K562 (cell line): Measurements from ENCODE around the gene CBY3. TPM values are rescaled to one million over a fixed set of nuclear protein-coding genes. Genes with fewer than 3 reads are reported as not detected.

Experiments used
- BCL6 ChIP-seq: fragments of 250-450 bp; sonication (Bioruptor Pico); IDR thresholded peaks from 2 replicates; pipeline ENCODE4 v1.4.0; 2020
- C11orf30 ChIP-seq: fragments of 450-650 bp; IDR thresholded peaks from 2 replicates; pipeline ENCODE4 v1.6.1; 2016; ENCODE audit warnings: low read depth, mild to moderate bottlenecking
- COPS2 ChIP-seq: fragments of 450-650 bp; conservative IDR thresholded peaks from 2 replicates; pipeline ENCODE4 v1.6.1; 2016; ENCODE audit warnings: mild to moderate bottlenecking, moderate library complexity
- ELF4 ChIP-seq: fragments of 450-650 bp; formaldehyde crosslinking; IDR thresholded peaks from 2 replicates; pipeline ENCODE4 v1.4.0; 2022; ENCODE audit warnings: missing genetic modification characterization
- ILF3 ChIP-seq: fragments of 450-650 bp; IDR thresholded peaks from 2 replicates; pipeline ENCODE4 v1.6.1; 2018; ENCODE audit warnings: antibody characterized with exemption, mild to moderate bottlenecking, moderate library complexity, borderline replicate concordance
- NCOA1 ChIP-seq: fragments of 450-650 bp; IDR thresholded peaks from 2 replicates; pipeline ENCODE4 v1.6.1; 2016; ENCODE audit warnings: low read depth
- PHF20 ChIP-seq: fragments of 450-650 bp; IDR thresholded peaks from 2 replicates; pipeline ENCODE4 v1.6.1; 2018; ENCODE audit not compliant: partially characterized antibody
- POLR2A ChIP-seq: fragments of 450-650 bp; conservative IDR thresholded peaks from 2 replicates; pipeline ENCODE4 v1.6.1; 2016
- SREBF1 ChIP-seq: fragments of 150-350 bp; IDR thresholded peaks from 2 replicates; pipeline ENCODE4 v1.6.1; 2014; ENCODE audit warnings: antibody characterized with exemption, low read depth, low read length, borderline replicate concordance
- SRSF7 ChIP-seq: fragments of 200-400 bp; formaldehyde crosslinking; optimal IDR thresholded peaks from 2 replicates; pipeline ENCODE3; 2017; ENCODE audit warnings: mild to moderate bottlenecking, low read depth, low read length
- TOE1 ChIP-seq, 2 experiments: fragments of 450-650 bp in 1 of 2; sonication (generic) in 1 of 2; formaldehyde crosslinking in 1 of 2; IDR thresholded peaks; 2 replicates each; pipeline versions ENCODE4 v1.7.1 to v1.8.0; 2016 to 2022; ENCODE audit warnings: borderline replicate concordance in 2 of 2, mild to moderate bottlenecking in 2 of 2, antibody characterized with exemption in 1 of 2, inconsistent platforms in 1 of 2, low read depth in 1 of 2, missing genetic modification reagents in 1 of 2, moderate library complexity in 1 of 2
- VEZF1 ChIP-seq: fragments of 200-800 bp; sonication (Bioruptor generic); IDR thresholded peaks from 2 replicates; pipeline ENCODE4 v1.6.1; 2017; ENCODE audit warnings: missing genetic modification characterization, missing compliant biosample characterization
- XRCC3 ChIP-seq: fragments of 450-650 bp; IDR thresholded peaks from 2 replicates; pipeline ENCODE4 v1.6.1; 2017; ENCODE audit warnings: mild to moderate bottlenecking, moderate library complexity
- ZNF121 ChIP-seq: sonication (generic); formaldehyde crosslinking; conservative IDR thresholded peaks from 2 replicates; pipeline ENCODE4 v1.8.0; 2022; ENCODE audit warnings: missing genetic modification reagents
- ZNF124 ChIP-seq: sonication (generic); formaldehyde crosslinking; IDR thresholded peaks from 2 replicates; pipeline ENCODE4 v1.8.1; 2022; ENCODE audit warnings: missing genetic modification reagents
- ZNF263 ChIP-seq: sonication (generic); formaldehyde crosslinking; IDR thresholded peaks from 2 replicates; pipeline ENCODE4 v1.8.0; 2022; ENCODE audit warnings: mild to moderate bottlenecking, missing genetic modification reagents, borderline replicate concordance
- ZNF507 ChIP-seq: conservative IDR thresholded peaks from 2 replicates; pipeline ENCODE4 v1.6.1; 2017; ENCODE audit warnings: missing genetic modification characterization, missing compliant biosample characterization
- polyA plus RNA-seq, 8 experiments: library from polyadenylated mRNA; depleted of rRNA in 4 of 8; stranded (reverse) in 5 of 8; unstranded in 3 of 8; fragments of >200 nt; fragmentation: Nextera tagmentation in 2 of 8; fragmentation: Illumina TruSeq in 1 of 8; extraction: Ambion mirVana in 2 of 8; extraction: Trizol in 1 of 8; gene quantifications; 2 replicates each; pipeline versions ENCODE4 v1.2.1 to v1.2.3, GENCODE V29; 2011 to 2014; ENCODE audit warnings: inconsistent platforms in 1 of 8, missing spikeins in 1 of 8
- total RNA-seq, 7 experiments: library from RNA; depleted of rRNA in 6 of 7; stranded (reverse); fragments of >200 nt in 6 of 7; fragmentation: Illumina TruSeq in 2 of 7; extraction: Trizol in 2 of 7; gene quantifications; 2 replicates each; pipeline versions ENCODE4 v1.2.1 to v1.2.3, GENCODE V29; 2011 to 2021; ENCODE audit warnings: low replicate concordance in 1 of 7
- TF ChIP-seq, protein P1 (sequence below): sonication (generic); formaldehyde crosslinking; IDR thresholded peaks from 2 replicates; pipeline ENCODE4 v1.8.0; 2022; ENCODE audit warnings: mild to moderate bottlenecking, missing genetic modification reagents
- TF ChIP-seq, protein P2 (sequence below): fragments of 450-650 bp; IDR thresholded peaks from 2 replicates; pipeline ENCODE4 v1.6.1; 2014; ENCODE audit warnings: low read depth, mild to moderate bottlenecking, moderate library complexity, borderline replicate concordance
- TF ChIP-seq, protein P3 (sequence below): fragments of 450-650 bp; formaldehyde crosslinking; IDR thresholded peaks from 2 replicates; pipeline ENCODE4 v1.4.0; 2020; ENCODE audit warnings: mild to moderate bottlenecking

The CBY3 gene
- total and polyA plus RNA-seq, 9 of the 15 experiments (the other 6 are each of a cell fraction or from before 2014, with no cell fraction given) = not detected

- TF ChIP-seq VEZF1 (CRISPR knock-in tag) (peak; percentile 64), TOE1 (IDR thresholded peaks at IDR 0.05; ENCODE audit: borderline replicate concordance) (0 out of 2 replicates have a peak, but pooled peaks have one; percentile 15), TOE1 (CRISPR knock-in tag; IDR thresholded peaks at IDR 0.05; ENCODE audit: borderline replicate concordance, low read depth) (no peak), ZNF124 (CRISPR knock-in tag) (no peak), BCL6 (no peak), ZNF507 (no peak), C11orf30 (peak; percentile 95), ZNF263 (peak; percentile 35; the same call in 1 of the 2 replicates), SRSF7 (no peak), ZNF121 (no peak), XRCC3 (no peak), ELF4 (CRISPR knock-in tag) (no peak), NCOA1 (no peak), COPS2 (no peak), ILF3 (no peak), SREBF1 (no peak), POLR2A (peak; percentile 93), PHF20 (peak; percentile 52)
- TF ChIP-seq, protein P1, sequence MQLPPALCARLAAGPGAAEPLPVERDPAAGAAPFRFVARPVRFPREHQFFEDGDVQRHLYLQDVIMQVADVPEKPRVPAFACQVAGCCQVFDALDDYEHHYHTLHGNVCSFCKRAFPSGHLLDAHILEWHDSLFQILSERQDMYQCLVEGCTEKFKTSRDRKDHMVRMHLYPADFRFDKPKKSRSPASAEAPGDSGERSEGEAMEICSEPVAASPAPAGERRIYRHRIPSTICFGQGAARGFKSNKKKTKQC (CRISPR knock-in tag) = peak; percentile 77
- TF ChIP-seq, protein P2, sequence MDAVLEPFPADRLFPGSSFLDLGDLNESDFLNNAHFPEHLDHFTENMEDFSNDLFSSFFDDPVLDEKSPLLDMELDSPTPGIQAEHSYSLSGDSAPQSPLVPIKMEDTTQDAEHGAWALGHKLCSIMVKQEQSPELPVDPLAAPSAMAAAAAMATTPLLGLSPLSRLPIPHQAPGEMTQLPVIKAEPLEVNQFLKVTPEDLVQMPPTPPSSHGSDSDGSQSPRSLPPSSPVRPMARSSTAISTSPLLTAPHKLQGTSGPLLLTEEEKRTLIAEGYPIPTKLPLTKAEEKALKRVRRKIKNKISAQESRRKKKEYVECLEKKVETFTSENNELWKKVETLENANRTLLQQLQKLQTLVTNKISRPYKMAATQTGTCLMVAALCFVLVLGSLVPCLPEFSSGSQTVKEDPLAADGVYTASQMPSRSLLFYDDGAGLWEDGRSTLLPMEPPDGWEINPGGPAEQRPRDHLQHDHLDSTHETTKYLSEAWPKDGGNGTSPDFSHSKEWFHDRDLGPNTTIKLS = peak; percentile 63; the same call in 1 of the 2 replicates
- TF ChIP-seq, protein P3, sequence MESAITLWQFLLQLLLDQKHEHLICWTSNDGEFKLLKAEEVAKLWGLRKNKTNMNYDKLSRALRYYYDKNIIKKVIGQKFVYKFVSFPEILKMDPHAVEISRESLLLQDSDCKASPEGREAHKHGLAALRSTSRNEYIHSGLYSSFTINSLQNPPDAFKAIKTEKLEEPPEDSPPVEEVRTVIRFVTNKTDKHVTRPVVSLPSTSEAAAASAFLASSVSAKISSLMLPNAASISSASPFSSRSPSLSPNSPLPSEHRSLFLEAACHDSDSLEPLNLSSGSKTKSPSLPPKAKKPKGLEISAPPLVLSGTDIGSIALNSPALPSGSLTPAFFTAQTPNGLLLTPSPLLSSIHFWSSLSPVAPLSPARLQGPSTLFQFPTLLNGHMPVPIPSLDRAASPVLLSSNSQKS (CRISPR knock-in tag) = no peak
Measured at GRCh38 chr5:179697993-179698934, 17.4 kb upstream of the CBY3 start (continued).
